ENCODE data around the gene CYB561. TPM values are rescaled to one million over a fixed set of nuclear protein-coding genes. Genes with fewer than 3 reads are reported as not detected.

CYB561 gene
- total RNA-seq, 1 experiment from 2014 or later = 35.1 TPM

DNA sequence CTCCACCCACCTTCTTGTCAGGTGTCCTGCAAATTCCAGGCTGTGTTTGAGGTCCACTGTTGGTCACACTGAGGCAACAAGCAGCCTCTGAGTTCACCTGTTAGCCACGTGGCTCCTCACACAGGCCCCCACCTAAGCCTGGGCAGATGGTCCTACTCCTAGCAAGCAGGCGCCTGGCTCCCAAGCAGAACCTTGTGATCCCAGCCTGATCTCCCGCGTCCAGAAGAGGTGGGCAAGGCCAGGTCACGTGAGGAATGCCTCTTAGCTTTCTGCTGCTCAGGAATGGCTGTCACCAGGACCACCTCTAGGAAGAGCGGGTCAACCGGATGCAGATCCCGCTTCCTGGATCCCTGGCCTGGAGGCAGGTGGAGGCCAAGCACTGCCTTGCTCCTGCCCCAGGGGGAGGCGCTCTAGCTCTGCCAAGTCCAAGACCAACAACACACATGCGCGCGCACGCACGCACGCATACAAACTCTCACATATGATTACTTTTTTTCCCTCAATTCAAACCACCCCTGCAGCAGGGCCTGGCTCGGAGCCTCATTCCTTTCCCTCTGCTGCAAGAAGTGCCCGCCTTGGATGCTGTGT is 9.5 kb downstream of the CYB561 start:
- H3K4me1 Mint-ChIP-seq = peaks cover 33% of the 10 kb centered on the region
- ATAC-seq (peak; percentile 30), DNase-seq (ENCODE audit: low spot score) (peak; percentile 60)
- no peak overlapping the region for H3K27ac Mint-ChIP-seq
- ChIA-PET POLR2A (interaction anchor here (0.6 to 1.0 kb wide), 4 partner anchors 42 to 355 kb away, joined by 4 to 6 read pairs (median 4); no protein-coding TSS in a partner anchor), CTCF (interaction anchor here (0.6 to 15.9 kb wide), 36 partner anchors 8 to 274 kb away, joined by 3 to 298 read pairs (median 6); partner anchors contain the start of genes ACE, CYB561 and KCNH6)
- H3K9me3 Mint-ChIP-seq = no peaks in the 10 kb centered on the region
- no peak for TF ChIP-seq ETV6 (CRISPR knock-in tag; IDR thresholded peaks at IDR 0.05)
- TF ChIP-seq RELA (CRISPR knock-in tag; IDR thresholded peaks at IDR 0.05; ENCODE audit: borderline replicate concordance) = no peak
- TF ChIP-seq ZNF121 (CRISPR knock-in tag; IDR thresholded peaks at IDR 0.05) = no peak
- TF ChIP-seq NFATC4 (CRISPR knock-in tag; IDR thresholded peaks at IDR 0.05) = no peak
- TF ChIP-seq CREM (CRISPR knock-in tag; IDR thresholded peaks at IDR 0.05) = no peak
- no peak for TF ChIP-seq ESRRA (CRISPR knock-in tag; IDR thresholded peaks at IDR 0.05; ENCODE audit: borderline replicate concordance)
- TF ChIP-seq, protein P1, sequence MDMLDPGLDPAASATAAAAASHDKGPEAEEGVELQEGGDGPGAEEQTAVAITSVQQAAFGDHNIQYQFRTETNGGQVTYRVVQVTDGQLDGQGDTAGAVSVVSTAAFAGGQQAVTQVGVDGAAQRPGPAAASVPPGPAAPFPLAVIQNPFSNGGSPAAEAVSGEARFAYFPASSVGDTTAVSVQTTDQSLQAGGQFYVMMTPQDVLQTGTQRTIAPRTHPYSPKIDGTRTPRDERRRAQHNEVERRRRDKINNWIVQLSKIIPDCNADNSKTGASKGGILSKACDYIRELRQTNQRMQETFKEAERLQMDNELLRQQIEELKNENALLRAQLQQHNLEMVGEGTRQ (CRISPR knock-in tag; IDR thresholded peaks at IDR 0.05) = peak; percentile 33; the same call in 1 of the 2 replicates
- TF ChIP-seq NR1H2 (CRISPR knock-in tag; IDR thresholded peaks at IDR 0.05) = no peak
- 0 out of 2 replicates have a peak, but pooled peaks have one; percentile 25 for TF ChIP-seq ZBTB21 (CRISPR knock-in tag; IDR thresholded peaks at IDR 0.05; ENCODE audit: borderline replicate concordance)
- 0 out of 2 replicates have a peak, but pooled peaks have one; percentile 31 for TF ChIP-seq TP53 (CRISPR knock-in tag; IDR thresholded peaks at IDR 0.05)
- no peak for TF ChIP-seq ZNF396 (CRISPR knock-in tag; IDR thresholded peaks at IDR 0.05; ENCODE audit: borderline replicate concordance)
- TF ChIP-seq, protein P2, sequence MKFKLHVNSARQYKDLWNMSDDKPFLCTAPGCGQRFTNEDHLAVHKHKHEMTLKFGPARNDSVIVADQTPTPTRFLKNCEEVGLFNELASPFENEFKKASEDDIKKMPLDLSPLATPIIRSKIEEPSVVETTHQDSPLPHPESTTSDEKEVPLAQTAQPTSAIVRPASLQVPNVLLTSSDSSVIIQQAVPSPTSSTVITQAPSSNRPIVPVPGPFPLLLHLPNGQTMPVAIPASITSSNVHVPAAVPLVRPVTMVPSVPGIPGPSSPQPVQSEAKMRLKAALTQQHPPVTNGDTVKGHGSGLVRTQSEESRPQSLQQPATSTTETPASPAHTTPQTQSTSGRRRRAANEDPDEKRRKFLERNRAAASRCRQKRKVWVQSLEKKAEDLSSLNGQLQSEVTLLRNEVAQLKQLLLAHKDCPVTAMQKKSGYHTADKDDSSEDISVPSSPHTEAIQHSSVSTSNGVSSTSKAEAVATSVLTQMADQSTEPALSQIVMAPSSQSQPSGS (CRISPR knock-in tag; IDR thresholded peaks at IDR 0.05; ENCODE audit: borderline replicate concordance, low read depth) = no peak
- TF ChIP-seq, protein P3, sequence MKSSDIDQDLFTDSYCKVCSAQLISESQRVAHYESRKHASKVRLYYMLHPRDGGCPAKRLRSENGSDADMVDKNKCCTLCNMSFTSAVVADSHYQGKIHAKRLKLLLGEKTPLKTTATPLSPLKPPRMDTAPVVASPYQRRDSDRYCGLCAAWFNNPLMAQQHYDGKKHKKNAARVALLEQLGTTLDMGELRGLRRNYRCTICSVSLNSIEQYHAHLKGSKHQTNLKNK (CRISPR knock-in tag; IDR thresholded peaks at IDR 0.05) = no peak
- TF ChIP-seq ZNF232 (CRISPR knock-in tag; IDR thresholded peaks at IDR 0.05) = no peak
- TF ChIP-seq, protein P4, sequence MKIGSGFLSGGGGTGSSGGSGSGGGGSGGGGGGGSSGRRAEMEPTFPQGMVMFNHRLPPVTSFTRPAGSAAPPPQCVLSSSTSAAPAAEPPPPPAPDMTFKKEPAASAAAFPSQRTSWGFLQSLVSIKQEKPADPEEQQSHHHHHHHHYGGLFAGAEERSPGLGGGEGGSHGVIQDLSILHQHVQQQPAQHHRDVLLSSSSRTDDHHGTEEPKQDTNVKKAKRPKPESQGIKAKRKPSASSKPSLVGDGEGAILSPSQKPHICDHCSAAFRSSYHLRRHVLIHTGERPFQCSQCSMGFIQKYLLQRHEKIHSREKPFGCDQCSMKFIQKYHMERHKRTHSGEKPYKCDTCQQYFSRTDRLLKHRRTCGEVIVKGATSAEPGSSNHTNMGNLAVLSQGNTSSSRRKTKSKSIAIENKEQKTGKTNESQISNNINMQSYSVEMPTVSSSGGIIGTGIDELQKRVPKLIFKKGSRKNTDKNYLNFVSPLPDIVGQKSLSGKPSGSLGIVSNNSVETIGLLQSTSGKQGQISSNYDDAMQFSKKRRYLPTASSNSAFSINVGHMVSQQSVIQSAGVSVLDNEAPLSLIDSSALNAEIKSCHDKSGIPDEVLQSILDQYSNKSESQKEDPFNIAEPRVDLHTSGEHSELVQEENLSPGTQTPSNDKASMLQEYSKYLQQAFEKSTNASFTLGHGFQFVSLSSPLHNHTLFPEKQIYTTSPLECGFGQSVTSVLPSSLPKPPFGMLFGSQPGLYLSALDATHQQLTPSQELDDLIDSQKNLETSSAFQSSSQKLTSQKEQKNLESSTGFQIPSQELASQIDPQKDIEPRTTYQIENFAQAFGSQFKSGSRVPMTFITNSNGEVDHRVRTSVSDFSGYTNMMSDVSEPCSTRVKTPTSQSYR (CRISPR knock-in tag; IDR thresholded peaks at IDR 0.05) = no peak
- TF ChIP-seq FOXK1 (CRISPR knock-in tag; IDR thresholded peaks at IDR 0.05) = no peak
- no peak overlapping the region for H3K4me3 Mint-ChIP-seq
- no peaks in the 10 kb centered on the region for H3K27me3 Mint-ChIP-seq (ENCODE audit: low read depth)
- peaks cover 8% of the 10 kb centered on the region for H3K36me3 Mint-ChIP-seq

DNA sequence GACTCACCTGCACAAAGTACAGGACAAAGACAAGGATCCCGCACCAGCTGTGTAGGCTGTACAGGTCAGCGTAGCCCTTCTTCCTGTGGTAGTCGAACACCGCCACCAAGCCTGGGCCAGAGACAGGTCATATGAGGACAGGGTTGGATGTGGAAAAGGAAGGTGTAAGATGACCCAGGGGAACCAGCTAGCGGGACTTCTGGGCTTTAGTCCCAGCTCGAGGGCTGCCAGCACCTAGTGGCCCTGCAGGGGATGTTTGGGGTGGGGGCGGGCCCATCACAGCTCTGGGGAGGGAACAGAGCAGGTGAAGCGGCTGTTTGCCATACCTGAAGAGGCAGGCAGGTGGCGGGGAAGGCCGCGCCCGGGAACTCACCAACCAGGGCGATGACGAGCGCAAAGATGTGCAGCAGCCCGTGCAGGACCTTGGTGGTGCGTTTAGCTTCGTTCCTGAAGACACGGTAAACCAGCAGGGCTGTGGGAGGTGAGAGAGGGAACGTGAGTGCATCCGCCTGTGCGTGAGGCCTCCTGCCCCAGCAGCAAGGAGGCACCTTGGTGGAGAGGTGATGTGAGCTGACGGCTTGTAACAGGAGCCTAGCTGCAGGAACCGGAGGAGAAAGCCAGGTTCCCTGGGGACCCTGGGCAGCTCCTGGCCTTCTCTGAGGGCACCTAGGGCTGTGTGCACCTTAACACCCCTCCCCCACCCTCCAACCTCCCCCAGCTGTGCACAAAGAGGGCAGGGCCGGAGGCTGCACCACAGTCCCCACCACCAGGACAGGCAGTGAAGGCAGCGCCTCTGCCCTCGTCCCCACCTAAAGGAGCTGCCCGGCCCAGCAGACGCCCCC is 10.2 kb downstream of the CYB561 start:
- Mint-ChIP-seq H3K4me1 (peaks cover 31% of the 10 kb centered on the region), H3K9me3 (no peaks in the 10 kb centered on the region), H3K27me3 (ENCODE audit: low read depth) (no peaks in the 10 kb centered on the region), H3K4me3 (no peak overlapping the region), H3K27ac (0 out of 2 replicates have a peak overlapping the region, but pooled peaks have one; percentile 63), H3K36me3 (peaks cover 8% of the 10 kb centered on the region)
- no peak for TF ChIP-seq FOXJ3 (CRISPR knock-in tag; IDR thresholded peaks at IDR 0.05; ENCODE audit: borderline replicate concordance)
- DNase-seq (ENCODE audit: low spot score) (peak; percentile 69), ATAC-seq (peak; percentile 63)
- CTCF ChIA-PET = interaction anchor here (0.6 to 15.9 kb wide), 41 partner anchors 9 to 440 kb away, joined by 3 to 298 read pairs (median 5); partner anchors contain the start of genes ACE, CYB561, DCAF7 and KCNH6
- POLR2A ChIA-PET = interaction anchor here (0.6 to 1.3 kb wide), 6 partner anchors 11 to 272 kb away, joined by 3 to 6 read pairs (median 4); partner anchors contain the start of gene CYB561

All from WTC11 (cell line).